HG02798 (cell line): Measurements from ENCODE around the gene DNAJC7.

Experiments used
- ATAC-seq: cut with Tn5 transposase; IDR thresholded peaks from one replicate; pipeline ENCODE4 v1.9.1; 2021; ENCODE audit warnings: mild to moderate bottlenecking; ENCODE audit not compliant: unreplicated experiment, poor library complexity

Gene DNAJC7

DNA sequence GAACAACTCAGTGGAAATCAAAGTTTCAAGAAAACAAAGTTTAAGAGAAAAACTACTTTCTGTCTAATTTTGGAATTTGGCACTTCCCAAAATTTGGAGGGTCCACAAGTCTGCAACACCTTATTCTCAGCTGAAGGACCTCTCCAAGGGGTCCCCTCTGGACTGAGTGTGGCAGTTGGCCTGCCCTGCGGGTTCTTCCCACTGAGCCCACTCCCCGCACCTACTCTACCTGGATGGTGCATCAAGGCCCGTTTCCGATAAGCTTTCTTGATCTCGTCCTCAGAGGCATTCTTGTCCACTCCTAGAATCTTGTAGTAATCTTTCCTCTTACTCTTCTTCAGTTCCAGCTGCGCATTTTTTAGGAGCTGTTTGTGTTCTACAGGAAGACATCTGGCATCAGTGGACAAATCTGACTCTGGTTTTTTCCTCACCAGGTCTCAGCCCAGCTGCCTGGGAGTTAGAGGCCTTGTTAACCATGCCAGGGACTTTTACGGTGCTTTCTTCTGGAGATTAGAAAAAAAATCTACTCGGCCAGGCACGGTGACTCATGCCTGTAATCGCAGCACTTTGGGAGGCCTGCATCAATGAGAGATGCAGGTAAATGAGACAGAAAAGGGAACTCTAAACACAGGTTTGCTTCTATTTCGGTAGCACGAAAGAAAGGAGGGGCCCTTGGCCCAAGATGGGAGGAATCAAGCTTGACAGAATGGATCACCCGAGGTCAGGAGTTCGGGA is 35.0 kb downstream of the DNAJC7 start:
- ATAC-seq: no peak

DNA sequence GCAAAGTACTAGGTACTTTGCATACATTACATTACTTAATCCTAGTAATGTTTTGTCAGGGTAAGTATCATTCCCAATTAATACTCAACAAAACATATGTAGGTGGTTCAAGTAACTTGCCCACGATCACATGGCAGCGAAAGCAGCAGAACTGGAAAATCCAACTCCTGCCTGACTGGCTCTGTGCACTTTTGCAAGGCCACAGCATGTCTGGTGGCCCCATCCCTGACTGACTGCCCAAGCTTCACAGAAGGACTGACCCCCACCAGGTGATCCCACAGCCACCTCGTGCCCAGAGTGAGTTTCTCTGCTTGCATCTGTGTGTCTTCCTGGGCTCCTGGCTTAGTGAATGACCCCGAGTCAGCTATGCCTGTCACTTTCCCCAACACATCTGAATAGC is 39.2 kb downstream of the DNAJC7 start:
- no peak for ATAC-seq

DNA sequence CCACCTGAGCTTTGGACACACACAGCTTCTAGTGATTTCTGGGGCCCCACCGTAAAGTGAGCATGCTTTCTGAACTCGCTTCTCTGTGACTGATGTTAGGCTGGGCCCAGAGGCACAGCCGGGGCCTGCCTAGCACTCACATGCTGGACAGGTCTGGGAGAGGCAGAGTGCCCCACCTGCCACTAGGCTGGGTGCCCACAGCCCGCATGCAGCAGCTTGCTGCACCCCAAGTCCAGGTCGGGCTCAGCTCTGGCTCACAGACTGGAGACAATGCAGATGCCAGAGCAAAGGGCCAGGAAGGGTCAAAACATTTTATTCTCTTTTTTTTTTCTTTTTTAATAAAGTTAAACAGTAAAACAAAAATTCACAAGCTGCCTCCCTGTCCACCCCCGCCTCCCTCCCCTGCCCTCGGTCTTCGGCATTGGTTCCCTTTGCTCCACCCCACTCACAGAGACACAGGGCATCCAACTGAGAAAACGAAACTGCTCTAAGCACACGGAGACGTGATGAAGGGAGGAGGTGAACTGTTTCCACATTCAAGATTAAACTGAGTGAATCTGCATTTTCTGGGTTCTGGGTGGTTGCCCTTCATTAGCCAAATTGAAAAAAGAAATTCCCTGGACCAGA is 41.0 kb downstream of the DNAJC7 start:
- no peak for ATAC-seq

DNA sequence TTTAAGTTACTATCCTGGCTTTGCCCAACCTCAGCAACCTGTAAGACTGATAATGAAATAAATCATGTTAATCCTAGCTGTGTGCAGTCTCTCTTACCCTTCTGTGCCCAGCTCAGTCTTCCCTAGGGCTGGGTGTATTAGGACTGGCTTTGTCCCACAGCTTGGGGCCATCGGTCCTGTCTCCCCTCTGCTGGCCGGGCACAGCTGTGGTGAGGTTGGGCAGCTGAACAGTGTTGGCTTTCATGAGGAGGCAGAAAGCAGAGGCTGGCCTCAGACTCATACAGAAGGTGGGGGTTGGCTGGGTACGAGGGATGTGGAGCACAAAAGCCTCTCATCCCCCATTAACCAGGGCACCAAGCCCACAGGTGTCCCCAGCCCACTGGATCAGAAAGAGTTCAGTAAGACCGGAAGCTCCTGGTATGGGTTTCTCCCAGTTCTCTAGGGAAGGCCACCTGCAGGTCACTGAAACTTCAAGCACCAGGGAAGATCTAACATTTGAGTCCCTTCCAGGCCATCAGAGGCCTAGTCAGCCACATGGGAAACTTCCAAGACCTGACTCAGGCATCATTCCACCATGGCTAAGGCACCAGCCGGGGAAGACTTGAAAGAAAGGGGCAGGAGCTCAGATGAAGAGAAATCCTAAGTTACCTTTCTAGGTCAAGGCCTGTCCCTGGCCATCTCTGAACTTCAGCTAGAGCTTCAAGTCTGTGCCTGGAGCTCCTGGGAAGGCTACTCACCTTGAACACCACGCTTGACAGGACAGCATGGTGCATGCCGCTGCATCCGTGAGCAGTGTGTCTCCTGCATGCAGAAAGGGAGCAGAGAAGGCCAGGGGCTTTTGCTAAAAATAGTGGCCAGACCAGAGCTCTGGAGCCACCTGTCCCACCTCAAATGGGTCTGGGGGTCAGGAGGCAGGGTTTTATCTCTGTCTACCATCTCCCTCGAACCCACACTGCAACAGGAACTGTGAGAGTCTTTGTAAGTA is 41.8 kb downstream of the DNAJC7 start:
- no peak for ATAC-seq

DNA sequence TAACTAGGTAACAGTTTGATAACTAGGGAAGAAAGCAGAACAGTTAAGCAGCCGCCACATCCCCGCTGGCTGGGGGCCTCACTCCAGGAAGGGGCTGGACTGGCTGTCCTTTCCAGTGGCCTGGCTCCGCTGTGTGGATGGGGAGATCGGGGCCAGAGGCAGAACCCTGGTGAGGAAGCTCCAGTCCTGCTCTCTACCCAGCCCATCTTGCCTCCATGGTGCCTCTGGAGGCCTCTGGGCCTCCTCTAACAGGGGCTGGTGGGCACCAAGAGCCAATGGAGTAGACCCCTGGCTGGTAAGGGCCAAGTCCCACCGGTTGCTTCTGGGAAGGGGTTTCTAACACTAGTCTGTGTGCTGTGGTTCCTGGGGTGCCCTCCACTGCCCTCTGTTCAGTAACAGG is 42.6 kb downstream of the DNAJC7 start:
- ATAC-seq: no peak

DNA sequence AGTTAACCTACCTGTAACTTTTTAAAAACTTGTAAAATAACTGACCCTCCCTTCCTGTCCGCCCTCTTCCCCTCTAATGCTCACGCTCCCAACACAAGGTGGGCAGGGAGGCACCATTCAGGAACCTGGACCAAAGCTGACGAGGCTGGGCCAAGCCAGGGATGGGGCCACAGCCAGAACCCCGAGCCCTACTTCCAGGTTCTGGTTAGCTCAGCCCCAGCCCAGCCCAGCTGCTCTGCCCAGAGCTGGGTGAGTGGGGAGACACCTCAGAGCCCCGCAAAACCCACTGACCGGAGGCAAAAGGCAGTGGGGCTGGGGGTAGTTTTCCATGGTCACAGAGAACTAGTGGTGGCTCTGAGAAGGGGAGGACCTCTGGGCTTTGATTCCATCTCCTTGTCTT is 43.2 kb downstream of the DNAJC7 start:
- no peak for ATAC-seq

DNA sequence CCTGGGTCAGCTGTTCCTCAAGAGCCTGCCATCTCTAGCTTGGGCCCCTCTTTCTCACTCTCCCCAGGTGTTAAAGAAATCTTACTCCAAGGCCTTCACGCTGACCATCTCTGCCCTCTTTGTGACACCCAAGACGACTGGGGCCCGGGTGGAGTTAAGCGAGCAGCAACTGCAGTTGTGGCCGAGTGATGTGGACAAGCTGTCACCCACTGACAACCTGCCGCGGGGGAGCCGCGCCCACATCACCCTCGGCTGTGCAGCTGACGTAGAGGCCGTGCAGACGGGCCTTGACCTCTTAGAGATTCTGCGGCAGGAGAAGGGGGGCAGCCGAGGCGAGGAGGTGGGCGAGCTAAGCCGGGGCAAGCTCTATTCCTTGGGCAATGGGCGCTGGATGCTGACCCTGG is 43.8 kb downstream of the DNAJC7 start:
- no peak for ATAC-seq

DNA sequence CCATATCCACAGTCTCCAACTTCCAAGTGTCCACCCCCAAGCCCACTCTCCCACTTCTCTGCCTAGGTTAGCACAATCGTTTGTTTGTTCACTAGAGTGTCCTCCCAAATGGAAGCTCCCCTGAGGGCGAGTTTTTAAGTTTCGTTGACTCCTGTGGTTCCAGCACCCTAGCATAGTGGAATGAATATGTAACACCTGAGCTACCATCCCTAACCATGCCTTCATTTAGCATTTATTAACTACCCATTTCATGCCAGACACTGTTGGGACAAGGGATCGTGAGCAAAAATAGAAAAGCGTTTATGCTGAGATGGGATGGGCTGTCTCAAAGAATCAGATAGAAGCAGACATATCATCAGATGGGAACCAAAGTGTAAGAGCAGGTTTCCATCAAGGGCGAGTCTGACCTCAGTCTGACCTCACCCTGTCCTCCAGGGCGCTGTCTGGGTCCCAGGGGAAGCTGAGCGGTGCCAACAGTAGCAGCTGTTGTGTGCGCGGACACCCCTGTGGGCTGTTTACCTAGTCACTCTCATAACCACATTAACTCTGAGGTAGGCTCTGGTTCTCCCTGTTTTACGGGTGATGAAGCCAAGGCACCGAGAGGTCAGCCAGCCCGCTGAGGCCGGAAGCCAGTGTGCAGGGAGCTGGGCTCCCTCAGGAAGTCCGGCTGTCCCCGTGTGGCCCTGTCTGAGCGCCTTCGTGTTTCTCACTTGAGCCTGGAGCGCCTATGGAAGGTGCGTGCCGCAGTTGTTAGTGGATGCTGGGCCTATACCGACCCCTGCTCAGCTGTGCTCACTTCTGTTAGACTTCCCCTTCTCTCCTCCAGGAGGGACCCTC is 44.5 kb downstream of the DNAJC7 start:
- ATAC-seq: peak; percentile 53

DNA sequence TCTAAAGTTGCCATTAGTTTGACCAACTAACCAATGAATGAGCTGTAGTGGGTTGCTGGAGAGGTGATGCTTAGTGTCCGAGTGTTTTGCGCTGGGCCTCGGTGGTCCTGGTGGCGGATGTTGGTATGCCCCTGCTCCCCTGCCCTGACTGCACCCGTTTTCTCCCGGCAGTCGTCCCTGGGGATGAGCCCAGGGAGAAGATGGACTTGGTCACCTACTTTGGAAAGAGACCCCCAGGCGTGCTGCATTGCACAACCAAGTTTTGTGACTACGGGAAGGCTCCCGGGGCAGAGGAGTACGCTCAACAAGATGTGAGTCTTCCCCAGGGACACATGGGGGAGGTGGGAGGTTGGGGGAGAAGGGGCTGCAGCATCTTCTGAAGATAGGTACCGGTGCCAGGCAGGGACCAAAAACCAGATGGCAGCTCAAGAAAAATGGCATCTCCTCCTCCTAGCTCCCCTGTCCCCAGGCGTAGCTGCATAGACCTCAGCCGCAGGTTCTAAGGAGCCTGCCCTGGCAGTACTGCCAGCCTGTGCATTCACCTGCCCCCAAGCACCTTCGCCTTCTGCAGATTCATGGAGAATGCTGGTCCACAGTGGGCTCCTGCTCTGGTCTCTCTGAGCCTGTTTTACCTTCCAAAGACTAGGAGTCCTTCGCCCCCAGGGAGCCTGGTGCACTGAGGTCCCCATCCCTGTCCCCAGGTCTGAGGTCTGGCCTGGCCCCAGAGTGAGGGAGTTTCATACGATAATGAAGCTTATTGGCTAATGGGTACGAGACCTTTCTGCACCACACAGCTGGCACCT is 45.3 kb downstream of the DNAJC7 start:
- no peak for ATAC-seq

DNA sequence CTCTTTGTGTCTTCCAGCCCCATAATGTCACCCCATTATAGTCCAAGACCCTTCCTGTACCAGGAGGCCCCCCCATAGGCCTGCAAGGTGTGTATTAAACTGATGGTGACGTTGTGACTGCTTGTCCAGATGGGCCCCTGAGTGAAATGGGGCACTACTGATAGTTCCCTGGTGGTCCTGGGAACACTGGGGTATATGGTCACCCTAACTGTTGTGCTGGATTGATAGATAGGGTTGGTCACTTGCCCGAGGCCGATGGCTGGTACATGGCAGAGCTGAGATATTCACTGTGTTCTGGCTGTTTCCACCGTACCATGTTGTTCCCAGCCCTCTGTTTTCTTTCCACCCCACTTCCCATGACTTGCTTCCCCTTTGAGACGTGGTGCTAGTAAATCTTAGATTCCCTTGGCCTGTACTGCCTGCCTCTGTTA is 46.3 kb downstream of the DNAJC7 start:
- ATAC-seq: no peak

DNA sequence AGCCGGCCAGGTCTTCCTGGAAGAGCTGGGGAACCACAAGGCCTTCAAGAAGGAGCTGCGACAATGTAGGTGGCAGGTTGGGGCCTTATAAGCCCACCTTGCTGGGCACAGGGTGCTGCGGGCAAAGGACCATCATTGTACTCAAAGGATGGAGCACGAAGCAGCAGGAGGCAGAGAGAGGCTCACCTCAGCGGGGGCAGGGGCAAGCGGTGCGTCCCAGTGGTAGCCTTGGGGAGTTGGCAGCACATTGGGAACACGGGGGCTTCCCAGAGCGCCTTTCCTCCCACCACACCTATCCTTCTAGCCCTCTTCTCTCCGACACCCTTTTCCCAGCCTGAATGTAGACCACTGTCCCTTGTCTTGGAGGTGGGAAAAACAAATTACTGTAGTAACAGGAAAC is 48.6 kb downstream of the DNAJC7 start:
- no peak for ATAC-seq

DNA sequence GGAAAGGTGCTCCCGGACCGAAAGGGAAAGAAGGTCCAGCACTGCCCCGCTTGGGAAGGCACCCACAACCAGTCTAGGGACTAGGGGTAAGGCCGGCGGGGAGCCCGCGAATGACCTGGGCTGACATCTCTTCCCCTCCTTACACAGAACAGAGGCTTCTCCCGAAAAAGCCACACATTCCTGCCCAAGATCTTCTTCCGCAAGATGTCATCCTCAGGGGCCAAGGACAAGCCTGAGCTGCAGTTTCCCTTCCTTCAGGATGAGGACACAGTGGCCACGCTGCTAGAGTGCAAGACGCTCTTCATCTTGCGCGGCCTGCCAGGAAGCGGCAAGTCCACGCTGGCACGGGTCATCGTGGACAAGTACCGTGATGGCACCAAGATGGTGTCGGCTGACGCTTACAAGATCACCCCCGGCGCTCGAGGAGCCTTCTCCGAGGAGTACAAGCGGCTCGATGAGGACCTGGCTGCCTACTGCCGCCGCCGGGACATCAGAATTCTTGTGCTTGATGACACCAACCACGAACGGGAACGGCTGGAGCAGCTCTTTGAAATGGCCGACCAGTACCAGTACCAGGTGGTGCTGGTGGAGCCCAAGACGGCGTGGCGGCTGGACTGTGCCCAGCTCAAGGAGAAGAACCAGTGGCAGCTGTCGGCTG is 49.2 kb downstream of the DNAJC7 start:
- ATAC-seq: no peak

DNA sequence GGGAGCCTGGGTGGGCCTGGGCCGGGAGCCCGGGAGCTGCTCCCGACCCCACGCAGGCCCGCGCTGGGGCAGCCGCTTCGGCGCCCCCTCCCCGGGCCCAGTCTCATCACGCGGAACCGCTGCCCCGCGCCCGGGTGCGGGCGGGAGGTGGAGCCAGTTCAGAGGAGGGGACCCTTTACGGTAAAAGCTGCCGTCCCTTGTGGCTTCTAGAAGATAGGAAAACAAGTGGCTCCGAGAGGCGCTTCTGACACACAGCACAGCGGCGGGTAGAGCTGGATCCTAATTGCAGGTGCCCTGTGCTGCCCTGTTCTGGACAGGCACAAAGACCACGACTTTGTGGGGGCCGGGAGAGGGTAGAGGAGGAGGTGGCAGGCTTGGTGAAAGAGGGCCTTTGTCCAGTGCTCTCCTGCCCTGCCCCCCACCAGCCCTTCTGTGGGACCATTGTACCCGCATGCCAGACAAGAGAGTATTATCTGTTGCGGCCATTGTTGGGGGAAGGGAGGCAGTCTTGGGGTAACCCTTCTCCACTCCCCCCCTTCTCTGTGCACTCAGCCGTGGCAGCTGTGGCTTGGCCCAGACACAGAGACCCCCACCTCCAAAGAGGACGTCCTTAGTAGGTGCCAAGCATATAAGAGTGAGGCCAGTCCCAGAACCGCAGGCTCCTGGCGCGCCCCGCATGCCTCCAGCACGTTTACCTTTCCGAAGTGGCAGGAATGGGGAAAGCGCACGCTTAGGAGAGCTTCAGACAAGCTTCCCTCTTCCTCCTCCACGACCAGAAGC is 49.9 kb downstream of the DNAJC7 start:
- ATAC-seq: peak; percentile 11

DNA sequence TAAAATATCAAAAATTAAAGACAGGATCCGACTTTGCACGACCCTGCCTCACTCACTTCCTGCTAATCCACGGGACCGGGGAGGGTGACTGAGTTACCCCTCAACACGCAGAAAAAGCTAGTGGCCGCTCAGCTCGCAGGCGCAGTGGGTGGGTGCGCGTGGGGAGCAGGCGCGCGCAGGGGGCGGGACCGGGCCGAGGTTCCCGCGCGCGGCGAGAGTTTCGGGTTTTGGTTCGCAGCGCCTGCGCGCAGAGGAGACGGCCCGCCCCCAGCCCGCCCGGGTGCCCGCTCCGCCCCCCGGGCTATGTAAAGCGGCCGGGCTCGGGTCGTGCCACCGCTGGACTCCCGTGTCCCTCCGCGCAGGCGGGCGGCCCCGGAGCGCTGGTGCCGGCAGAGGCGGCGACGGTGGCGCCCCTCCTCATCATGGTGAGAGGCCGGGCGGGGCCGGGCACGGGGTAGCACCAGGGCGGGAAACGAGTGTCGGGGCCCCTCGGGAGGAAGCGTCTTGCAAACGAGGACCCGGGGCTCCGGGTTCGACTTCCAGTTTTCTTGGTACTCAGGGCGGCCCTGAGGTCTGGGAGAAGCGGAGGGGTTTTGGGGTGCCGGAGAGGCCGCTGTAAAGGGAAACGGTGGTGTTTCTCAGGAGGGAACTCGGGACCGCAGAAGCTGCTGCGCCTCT is 50.6 kb downstream of the DNAJC7 start, which contains the start of gene CNP:
TSS of gene CNP (plus strand) at position 333 of the 678 bp plus-strand sequence. CDS start at position 423, 90 bp downstream.
- peak; percentile 86 for ATAC-seq

DNA sequence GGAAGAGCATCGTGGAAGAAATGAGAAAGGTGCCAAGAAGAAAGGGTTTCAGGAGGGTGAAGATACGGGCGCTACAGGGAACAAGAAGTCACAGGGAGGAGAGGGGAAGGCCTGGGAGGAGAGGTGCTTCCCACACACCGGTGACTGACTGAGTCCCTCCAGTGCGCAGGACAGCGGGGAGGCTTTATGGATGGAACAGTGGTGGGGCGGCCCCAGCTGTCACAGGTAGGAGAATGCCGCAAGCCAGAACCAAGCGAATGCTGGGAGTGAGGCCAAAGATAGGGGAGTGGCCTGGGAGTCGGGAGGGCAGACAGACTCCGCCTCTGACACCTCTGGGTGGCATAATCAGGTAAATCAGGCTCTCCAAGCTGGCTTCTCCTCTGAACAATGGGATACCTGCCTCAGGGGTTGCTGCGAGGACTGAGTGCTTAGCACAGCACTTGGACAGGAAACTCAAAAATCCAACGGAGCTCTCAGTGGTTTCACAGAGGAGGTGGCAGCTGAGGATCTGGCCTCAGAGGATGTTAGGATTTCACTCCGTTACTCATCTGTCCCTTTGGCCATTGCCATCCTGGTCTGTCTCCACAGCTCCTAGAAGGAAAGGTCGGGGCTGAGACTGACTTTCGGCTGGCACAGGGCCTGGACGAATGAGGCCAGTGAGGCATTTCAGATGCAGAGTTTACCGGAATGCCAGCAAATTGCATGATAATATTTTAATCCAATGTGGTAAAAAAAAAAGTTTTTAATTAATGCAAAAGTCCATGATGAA is 51.4 kb downstream of the DNAJC7 start:
- peak; percentile 43 for ATAC-seq

DNA sequence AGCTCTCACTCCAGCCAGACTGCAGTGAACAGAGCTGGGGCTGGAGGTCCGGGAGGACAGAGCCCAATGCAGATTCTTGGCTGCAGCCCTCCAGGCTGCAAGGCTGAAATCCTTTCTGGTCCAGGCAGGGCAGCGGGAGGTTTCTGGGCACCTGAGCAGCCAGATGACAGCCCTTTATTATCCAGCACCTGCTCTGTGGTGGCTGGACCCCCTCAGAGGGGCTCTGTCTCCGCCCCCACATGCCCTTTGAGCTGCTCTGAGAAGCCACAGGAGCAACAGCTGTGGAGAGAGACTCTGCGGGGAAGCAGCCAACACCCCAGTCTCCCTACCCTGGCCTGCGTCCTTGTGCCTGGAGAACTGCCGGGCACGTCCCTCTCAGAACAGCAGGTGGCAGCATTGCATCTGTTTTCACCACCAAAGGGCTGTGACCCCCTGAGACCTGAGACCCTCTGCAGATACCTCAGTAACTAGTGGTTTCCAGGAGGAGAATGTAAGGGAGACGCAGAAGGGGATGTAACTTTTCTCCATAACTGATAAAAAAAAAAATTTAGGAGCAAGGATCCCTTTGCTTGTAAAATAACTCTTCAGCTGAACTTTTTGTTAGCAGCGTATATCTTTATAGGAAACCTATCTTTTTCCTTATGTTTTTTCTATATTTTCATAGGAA is 54.3 kb downstream of the DNAJC7 start:
- no peak for ATAC-seq
